Measurements from ENCODE around the gene OPRM1.

OPRM1 gene

DNA sequence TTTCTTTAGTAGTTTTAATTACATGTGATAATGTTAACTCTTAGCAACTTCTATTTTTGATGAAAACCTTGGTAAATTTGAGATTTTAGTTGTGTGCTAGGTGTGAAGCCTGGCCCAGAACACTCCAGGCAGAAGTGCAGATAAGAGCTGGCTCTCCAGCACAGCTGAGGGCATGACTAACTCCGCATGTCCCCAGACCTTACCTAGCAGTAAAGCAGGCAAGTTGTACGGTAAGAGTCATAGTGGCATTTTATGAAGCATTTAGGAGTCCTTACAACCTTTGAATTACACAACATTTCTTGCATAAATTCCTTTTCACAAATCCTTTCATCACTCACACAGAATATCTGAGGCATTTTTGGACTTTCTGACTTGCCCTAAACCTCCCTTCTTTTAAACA lies 67.2 kb downstream of the OPRM1 start:
- Histone ChIP-seq H3K36me3 (ENCODE audit: control insufficient read depth, insufficient read depth, low read length) (no peaks in the 10 kb centered on the region), H3K9me3 (ENCODE audit: control insufficient read depth, low read length) (no peaks in the 10 kb centered on the region), H3K4me1 (no peaks in the 10 kb centered on the region), H3K4me2 (ENCODE audit: low read length) (no peak overlapping the region), H3K9ac (no peak overlapping the region), H3K4me3 (ENCODE audit: low read depth, low read length) (no peak overlapping the region), H2AFZ (no peak overlapping the region), H3K79me2 (no peaks in the 10 kb centered on the region), H3K27ac (no peak overlapping the region), H3K27me3 (ENCODE audit: control insufficient read depth, insufficient read depth, low read length) (no peaks in the 10 kb centered on the region)
- TF ChIP-seq, protein P1, sequence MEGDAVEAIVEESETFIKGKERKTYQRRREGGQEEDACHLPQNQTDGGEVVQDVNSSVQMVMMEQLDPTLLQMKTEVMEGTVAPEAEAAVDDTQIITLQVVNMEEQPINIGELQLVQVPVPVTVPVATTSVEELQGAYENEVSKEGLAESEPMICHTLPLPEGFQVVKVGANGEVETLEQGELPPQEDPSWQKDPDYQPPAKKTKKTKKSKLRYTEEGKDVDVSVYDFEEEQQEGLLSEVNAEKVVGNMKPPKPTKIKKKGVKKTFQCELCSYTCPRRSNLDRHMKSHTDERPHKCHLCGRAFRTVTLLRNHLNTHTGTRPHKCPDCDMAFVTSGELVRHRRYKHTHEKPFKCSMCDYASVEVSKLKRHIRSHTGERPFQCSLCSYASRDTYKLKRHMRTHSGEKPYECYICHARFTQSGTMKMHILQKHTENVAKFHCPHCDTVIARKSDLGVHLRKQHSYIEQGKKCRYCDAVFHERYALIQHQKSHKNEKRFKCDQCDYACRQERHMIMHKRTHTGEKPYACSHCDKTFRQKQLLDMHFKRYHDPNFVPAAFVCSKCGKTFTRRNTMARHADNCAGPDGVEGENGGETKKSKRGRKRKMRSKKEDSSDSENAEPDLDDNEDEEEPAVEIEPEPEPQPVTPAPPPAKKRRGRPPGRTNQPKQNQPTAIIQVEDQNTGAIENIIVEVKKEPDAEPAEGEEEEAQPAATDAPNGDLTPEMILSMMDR (IDR thresholded peaks at IDR 0.05): no peak

DNA sequence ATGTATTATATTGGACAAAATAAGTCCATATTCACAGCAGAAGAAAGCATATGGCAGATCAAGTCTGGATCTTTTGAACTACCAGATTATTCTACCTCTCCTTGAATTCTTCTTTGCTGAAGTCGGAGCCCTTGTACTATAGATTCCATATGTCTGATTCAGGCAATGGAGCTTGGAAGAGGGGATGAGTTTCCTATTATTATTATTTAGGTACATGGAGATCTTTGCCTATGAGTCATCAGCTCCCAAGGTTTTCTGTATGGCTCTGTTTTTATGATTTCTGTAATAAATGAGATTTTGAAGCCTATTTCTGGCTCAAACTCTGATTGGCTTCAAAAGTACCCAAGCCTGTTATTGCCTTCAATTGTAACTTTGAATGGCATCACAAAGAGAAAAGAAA lies 72.0 kb downstream of the OPRM1 start:
- Histone ChIP-seq H2AFZ (no peak overlapping the region), H3K27ac (no peak overlapping the region), H3K9me3 (ENCODE audit: control insufficient read depth, low read length) (no peaks in the 10 kb centered on the region), H3K4me2 (ENCODE audit: low read length) (no peak overlapping the region), H3K9ac (no peak overlapping the region), H3K4me3 (ENCODE audit: low read depth, low read length) (no peak overlapping the region), H3K36me3 (ENCODE audit: control insufficient read depth, insufficient read depth, low read length) (no peaks in the 10 kb centered on the region), H3K79me2 (no peaks in the 10 kb centered on the region), H3K4me1 (no peaks in the 10 kb centered on the region), H3K27me3 (ENCODE audit: control insufficient read depth, insufficient read depth, low read length) (no peaks in the 10 kb centered on the region)
- TF ChIP-seq, protein P1 (IDR thresholded peaks at IDR 0.05): no peak

DNA sequence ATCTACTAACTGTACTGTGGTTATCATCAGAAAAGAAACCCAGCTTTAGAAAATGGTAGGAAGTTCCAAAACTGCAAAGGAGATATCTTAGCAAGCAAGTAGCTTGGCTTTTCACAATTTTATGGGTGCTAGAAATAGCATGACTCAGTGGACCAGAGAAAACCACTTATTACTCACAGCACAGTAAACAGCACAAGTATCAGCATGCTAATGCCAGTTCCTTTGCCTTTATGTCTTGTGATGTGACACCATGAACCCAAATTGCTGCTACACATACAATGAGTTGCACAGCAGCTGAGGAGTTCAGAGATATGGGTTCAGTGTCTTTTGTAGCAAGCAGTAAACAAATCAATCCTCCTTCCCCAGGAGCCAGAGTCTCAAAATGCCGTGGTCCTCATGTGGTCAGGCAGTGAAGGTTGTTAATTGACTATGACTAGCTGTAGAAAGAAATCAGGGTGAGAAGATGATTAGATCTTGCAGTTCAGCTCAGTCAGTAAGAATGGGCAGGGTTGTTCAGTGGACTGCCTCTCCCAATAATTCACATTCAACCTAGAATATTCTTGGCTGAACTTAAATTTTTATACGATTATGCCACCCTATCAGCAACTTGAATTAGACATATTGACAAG lies 73.3 kb downstream of the OPRM1 start:
- H3K4me1 ChIP-seq: no peaks in the 10 kb centered on the region
- H3K9ac ChIP-seq: no peak overlapping the region
- no peaks in the 10 kb centered on the region for H3K27me3 ChIP-seq (ENCODE audit: control insufficient read depth, insufficient read depth, low read length)
- TF ChIP-seq, protein P1 (IDR thresholded peaks at IDR 0.05): no peak
- no peak overlapping the region for H3K4me2 ChIP-seq (ENCODE audit: low read length)
- H3K36me3 ChIP-seq (ENCODE audit: control insufficient read depth, insufficient read depth, low read length): no peaks in the 10 kb centered on the region
- no peaks in the 10 kb centered on the region for H3K79me2 ChIP-seq
- H2AFZ ChIP-seq: no peak overlapping the region
- H3K4me3 ChIP-seq (ENCODE audit: low read depth, low read length): no peak overlapping the region
- no peak overlapping the region for H3K27ac ChIP-seq
- no peaks in the 10 kb centered on the region for H3K9me3 ChIP-seq (ENCODE audit: control insufficient read depth, low read length)

DNA sequence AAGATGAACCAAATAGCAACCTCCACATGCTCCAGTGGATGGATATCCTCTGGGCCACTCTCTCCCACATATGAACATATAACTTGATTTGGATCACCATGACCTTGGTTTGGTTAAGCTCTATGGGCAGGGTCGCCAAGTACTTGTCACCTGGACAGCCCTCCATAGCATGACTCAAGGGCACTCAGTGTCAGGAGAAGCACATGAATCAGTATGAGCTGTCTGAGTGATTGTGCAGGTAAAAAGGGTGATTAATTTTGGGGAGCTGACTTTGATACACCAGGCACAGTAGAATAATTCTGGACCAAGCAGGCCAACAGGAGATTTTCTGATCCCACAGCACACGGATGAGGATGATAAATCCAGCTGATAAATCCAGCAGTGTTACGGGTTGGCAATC lies 74.4 kb downstream of the OPRM1 start:
- no peaks in the 10 kb centered on the region for H3K36me3 ChIP-seq (ENCODE audit: control insufficient read depth, insufficient read depth, low read length)
- no peak overlapping the region for H3K27ac ChIP-seq
- no peaks in the 10 kb centered on the region for H3K79me2 ChIP-seq
- no peak overlapping the region for H3K4me3 ChIP-seq (ENCODE audit: low read depth, low read length)
- no peaks in the 10 kb centered on the region for H3K27me3 ChIP-seq (ENCODE audit: control insufficient read depth, insufficient read depth, low read length)
- no peak overlapping the region for H3K9ac ChIP-seq
- no peaks in the 10 kb centered on the region for H3K4me1 ChIP-seq
- no peak overlapping the region for H3K4me2 ChIP-seq (ENCODE audit: low read length)
- H2AFZ ChIP-seq: no peak overlapping the region
- TF ChIP-seq, protein P1 (IDR thresholded peaks at IDR 0.05): no peak
- no peaks in the 10 kb centered on the region for H3K9me3 ChIP-seq (ENCODE audit: control insufficient read depth, low read length)

DNA sequence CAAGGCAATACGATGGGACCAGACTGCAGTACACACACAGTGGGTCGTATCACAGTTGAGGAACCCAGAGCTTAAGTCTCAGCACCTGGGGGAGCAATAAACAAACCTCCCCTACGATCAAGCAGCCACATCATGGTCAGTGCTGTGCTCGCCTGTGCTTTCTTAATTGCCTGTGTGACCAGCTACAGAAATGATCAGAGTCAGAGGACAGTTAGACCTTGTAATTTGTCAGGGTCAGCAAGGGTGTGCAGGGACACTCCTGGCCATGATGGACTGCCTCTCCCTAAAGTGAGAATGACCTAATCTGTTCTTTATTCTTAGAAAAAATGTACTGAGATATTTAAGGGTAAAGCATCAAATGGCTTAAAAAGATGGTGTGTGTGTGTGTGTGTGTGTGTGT lies 78.4 kb downstream of the OPRM1 start:
- no peaks in the 10 kb centered on the region for H3K36me3 ChIP-seq (ENCODE audit: control insufficient read depth, insufficient read depth, low read length)
- TF ChIP-seq, protein P1 (IDR thresholded peaks at IDR 0.05): no peak
- H3K4me3 ChIP-seq (ENCODE audit: low read depth, low read length): no peak overlapping the region
- H2AFZ ChIP-seq: no peak overlapping the region
- H3K4me2 ChIP-seq (ENCODE audit: low read length): no peak overlapping the region
- no peaks in the 10 kb centered on the region for H3K4me1 ChIP-seq
- H3K9ac ChIP-seq: no peak overlapping the region
- H3K79me2 ChIP-seq: no peaks in the 10 kb centered on the region
- no peaks in the 10 kb centered on the region for H3K9me3 ChIP-seq (ENCODE audit: control insufficient read depth, low read length)
- no peak overlapping the region for H3K27ac ChIP-seq
- no peaks in the 10 kb centered on the region for H3K27me3 ChIP-seq (ENCODE audit: control insufficient read depth, insufficient read depth, low read length)
